Measurements from ENCODE around the gene IRGC. TPM values are rescaled to one million over a fixed set of nuclear protein-coding genes. Genes with fewer than 3 reads are reported as not detected.
A peak's percentile ranks its signal among the peaks of the same experiment; 100 is the strongest.
"Not testable (repeated sequence)": the region's sequence is repeated elsewhere in the genome, so short reads cannot be mapped to it uniquely, and the experiment has no call there.

IRGC gene, protein sequence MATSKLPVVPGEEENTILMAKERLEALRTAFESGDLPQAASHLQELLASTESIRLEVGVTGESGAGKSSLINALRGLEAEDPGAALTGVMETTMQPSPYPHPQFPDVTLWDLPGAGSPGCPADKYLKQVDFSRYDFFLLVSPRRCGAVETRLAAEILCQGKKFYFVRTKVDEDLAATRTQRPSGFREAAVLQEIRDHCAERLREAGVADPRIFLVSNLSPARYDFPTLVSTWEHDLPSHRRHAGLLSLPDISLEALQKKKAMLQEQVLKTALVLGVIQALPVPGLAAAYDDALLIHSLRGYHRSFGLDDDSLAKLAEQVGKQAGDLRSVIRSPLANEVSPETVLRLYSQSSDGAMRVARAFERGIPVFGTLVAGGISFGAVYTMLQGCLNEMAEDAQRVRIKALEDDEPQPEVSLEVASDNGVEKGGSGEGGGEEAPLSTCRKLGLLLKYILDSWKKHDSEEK
- total RNA-seq = not detected

DNA sequence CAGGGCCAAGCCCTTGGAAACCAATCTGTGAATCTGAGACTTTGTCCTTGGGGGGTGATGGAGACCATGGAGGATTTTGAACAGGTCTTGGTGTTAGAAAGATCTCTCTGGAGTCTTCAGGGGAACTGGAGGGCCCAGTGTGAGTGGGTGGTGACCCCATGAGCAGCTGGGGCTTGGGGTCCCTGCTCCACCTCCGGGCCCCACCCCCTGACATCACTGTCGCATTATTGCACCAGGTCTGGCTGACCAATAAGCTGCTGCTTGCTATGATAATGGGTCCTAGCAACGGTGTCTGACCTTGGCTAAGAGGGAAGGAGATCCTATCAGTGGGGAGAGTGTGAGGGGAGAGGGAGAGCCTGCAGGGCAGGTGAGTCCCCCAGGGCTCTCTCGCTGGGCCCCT is at the start of gene IRGC:
IRGC (plus strand) TSS at position 301 of the 400 bp plus-strand sequence. CDS start 2,483 bp downstream, outside the sequence.
- intact Hi-C loops (cut with DNase I) = no loop called here

DNA sequence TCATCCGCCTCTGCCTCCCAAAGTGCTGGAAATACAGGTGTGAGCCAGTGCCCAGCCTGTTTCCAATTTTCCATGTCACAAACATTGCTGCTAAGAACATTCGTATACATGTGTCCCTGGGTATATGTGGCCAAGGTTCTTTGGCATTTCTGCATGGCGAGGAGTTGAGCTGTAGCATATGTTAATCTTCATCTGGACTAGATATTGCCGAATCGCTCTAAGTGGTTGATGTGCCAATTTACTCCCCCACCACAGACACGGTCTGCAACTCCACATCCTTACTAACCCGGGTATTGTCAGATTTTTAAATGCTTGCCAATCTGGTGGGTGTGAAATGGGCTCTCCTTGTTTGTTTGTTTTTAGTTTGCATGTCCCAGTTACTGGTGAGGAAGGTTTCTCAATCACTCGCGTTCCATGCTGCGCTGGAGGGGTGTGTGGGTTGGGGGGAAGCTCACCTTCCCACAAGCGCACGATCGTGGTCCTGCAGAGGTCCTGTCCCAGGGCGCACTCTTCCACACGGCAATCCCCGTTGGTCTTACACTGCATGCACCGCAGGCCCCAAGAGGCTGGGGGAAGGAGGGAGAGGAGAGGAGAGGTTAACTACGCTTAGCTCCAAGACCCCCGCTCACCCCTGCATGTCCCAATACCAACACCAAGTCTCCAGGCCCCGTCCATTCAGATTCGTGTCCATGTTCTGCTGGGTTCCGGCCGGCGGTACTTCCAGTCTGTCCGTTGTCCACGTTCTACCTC is 48.6 kb upstream of the IRGC start:
- peak; percentile 70 for DNase-seq (ENCODE audit: low spot score)
- ATAC-seq = no peak
- intact Hi-C loops (cut with DNase I) = no loop called here

More for the DNA sequence above, at the start of gene IRGC:
- ATAC-seq (no peak), DNase-seq (ENCODE audit: low spot score) (no peak)

- ATAC-seq (no peak), DNase-seq (ENCODE audit: low spot score) (no peak)
- intact Hi-C loops (cut with DNase I) = no loop called here
Observed at GRCh38 chr19:43667876-43668405, 47.9 kb upstream of the IRGC start.

- DNase-seq (ENCODE audit: low spot score) (peak; percentile 100), ATAC-seq (peak; percentile 93)
- intact Hi-C loops (cut with DNase I) = no loop called here
Observed at GRCh38 chr19:43668406-43669109, 47.3 kb upstream of the IRGC start.

DNA sequence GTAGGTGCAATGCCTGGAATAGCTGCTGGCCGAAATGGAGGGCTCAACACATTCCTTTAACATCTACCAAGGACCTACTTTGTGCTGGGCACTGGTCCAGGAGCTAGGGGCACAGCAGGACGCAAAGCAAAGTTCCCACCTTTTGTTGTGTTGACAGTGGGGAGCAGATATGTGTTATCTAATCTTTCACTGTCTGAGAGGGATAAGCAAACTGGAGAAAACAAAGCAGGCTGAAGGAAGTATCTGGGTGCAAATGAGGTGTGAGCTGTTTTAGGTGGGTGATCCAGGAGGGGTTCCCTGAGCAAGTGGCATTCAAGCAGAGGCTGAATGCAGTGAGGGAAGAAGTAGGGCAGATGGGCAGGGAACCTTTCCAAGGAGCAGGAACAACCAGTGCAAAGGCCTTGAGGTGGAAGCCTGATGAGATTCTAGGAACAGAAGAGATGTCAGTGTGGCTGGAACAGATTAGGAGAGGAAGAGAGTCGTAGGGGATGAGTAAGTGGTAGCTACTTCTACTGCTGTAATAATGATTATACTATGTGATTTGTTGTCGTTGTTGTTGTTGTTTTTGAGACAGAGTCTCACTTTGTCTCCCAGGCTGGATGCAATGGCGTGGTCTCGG is 43.7 kb upstream of the IRGC start:
- no peak for DNase-seq (ENCODE audit: low spot score)
- intact Hi-C loops (cut with DNase I) = no loop called here
- no peak for ATAC-seq

DNA sequence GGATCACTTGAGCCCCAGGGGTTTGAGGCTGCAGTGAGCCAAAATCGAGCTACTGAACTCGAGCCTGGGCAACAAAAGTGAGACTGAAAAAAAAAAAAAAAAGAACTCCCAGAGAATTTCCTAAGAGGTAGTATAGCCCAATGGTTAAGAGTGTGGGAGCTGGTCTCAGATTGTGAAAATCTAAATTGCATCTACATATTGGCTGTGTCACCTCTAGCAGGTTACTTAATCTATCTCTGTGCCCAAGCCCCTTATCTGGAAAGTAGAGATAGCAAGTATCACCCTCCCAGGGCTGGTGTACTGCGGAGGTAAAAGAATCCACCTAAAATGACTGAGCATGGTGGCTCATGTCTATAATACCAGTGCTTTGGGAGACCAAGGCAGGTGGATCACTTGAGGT is 42.2 kb upstream of the IRGC start:
- DNase-seq (ENCODE audit: low spot score) = no peak
- intact Hi-C loops (cut with DNase I) = no loop called here
- ATAC-seq = no peak

DNA sequence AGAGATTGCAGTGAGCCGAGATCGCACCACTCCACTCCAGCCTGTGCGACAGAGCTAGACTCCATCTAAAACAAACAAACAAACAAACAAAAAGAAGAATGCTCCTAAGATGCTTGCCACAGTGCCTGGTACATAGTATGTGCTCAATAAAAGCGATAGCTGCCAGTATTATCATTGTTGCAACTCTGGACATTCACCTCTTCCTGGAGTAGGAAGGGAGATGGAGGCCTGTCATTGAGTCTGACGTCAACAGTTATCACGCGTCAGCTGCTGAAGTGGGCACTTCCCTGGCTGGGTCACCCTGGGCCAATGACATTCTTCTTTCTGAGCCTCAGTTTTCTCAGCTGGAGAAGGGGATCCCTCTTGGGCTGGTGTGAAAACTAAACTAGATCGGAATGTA is 41.7 kb upstream of the IRGC start:
- DNase-seq (ENCODE audit: low spot score) (no peak), ATAC-seq (peak; percentile 14)
- intact Hi-C loops (cut with DNase I) = no loop called here

DNA sequence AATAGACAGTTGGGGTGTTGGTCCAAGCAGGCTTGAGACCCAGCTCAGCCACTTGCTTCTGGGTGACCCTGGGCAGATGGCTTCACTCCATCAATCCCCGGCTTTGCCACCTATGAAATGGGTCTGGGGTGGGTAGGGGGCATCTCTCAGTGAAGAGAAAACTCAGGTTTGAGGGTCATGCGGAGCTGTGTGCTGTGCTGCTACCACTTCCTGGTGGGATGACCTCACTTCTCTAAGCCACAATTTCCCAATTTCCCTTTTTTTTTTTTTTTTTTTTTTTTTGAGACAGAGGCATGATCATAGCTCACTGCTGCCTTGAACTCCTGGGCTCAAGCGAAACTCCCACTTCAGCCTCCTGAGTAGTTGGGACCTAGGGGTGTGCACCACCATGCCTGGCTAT is 41.3 kb upstream of the IRGC start:
- DNase-seq (ENCODE audit: low spot score) = no peak
- peak; percentile 19 for ATAC-seq
- intact Hi-C loops (cut with DNase I) = no loop called here

DNA sequence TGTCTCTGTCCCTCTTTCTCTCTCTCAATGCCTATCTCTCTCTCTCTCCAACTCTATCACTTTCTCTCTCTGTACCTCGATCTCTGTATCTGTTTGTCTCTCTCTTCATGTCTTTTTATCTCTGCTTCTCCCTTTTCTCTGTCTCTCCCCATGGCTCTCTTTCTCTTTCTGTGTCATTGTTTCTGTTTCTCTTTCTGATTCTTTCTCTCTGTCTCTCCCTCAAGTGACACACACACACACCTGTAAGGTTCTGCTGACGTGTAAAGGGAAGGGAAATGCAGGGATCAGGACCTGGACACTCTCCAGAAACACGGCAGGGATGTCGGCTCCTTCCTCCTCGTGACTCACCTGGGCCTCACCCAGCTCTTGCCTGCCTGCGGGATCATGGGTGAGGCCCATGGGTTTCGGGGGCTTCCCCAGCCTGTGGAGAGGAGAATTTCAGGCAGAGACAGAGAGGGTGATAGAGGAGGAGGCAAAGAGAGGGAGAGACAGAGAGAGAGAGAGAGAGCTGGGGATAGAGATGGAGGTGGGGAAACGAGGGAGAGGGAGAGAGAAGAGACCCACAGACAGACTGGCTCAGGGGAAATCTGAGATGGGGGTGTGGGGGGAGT is 40.5 kb upstream of the IRGC start:
- intact Hi-C loops (cut with DNase I) = no loop called here
- DNase-seq (ENCODE audit: low spot score) (no peak), ATAC-seq (no peak)

- intact Hi-C loops (cut with DNase I) = no loop called here
- ATAC-seq (no peak), DNase-seq (ENCODE audit: low spot score) (no peak)
Observed at GRCh38 chr19:43675906-43676305, 40.0 kb upstream of the IRGC start.

DNA sequence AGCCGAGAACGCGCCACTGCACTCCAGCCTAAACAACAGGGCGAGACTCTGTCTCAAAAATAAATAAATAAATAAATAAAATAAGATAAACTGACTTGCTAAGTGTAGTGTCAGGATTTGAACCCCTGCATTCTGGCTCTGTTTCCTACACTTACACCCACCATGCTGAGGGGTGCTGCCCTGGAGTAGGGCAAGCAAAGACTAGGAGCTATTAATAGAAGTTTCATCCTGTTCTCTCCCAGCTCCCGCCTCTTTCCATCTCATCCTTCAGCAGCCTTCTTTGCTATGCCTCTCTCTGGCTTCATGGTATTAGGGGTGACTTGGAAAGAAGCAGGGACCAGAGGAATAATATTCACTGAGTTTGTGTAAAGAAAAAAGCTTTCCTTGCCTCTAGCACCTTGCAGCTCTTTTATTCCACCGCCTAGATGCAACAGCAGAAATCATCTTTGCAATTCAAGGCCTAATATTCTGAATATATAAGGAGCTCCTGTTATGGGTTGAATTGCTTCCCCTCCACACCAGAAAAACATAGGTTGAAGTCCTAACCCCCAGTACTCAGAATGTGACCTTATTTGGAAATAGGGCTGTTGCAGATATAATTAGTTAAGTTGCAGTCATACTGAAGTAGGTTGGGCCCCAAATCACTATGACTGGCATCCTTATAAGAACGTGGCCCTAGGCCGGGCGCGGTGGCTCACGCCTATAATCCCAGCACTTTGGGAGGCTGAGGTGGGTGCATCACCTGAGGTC is 37.2 kb upstream of the IRGC start:
- no peak for ATAC-seq
- intact Hi-C loops (cut with DNase I) = no loop called here
- DNase-seq (ENCODE audit: low spot score) = no peak

DNA sequence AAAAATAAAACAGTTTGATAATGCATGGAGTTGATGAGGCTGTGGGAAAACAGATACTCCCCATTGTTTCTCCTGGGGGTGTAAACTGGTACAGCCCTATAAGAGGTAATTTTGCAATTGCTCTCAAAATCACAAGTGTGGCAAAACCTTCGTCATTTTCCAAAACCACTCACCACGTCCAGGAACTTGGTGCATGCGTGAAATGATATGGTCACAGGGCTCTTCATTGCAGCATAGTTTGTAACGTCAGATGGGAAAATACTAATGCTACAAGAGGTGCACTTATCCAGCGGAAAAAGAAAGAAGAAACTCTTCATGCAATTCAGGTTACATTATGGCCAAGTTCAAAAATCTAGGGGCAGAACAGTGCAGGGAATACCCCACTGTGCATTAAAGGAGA is 34.1 kb upstream of the IRGC start:
- intact Hi-C loops (cut with DNase I) = no loop called here
- no peak for DNase-seq (ENCODE audit: low spot score)
- no peak for ATAC-seq

GRCh38 chr19:43682269-43682668 is 33.6 kb upstream of the IRGC start:
- ATAC-seq; intact Hi-C loops (cut with DNase I); DNase-seq (ENCODE audit: low spot score): not testable (repeated sequence)

DNA sequence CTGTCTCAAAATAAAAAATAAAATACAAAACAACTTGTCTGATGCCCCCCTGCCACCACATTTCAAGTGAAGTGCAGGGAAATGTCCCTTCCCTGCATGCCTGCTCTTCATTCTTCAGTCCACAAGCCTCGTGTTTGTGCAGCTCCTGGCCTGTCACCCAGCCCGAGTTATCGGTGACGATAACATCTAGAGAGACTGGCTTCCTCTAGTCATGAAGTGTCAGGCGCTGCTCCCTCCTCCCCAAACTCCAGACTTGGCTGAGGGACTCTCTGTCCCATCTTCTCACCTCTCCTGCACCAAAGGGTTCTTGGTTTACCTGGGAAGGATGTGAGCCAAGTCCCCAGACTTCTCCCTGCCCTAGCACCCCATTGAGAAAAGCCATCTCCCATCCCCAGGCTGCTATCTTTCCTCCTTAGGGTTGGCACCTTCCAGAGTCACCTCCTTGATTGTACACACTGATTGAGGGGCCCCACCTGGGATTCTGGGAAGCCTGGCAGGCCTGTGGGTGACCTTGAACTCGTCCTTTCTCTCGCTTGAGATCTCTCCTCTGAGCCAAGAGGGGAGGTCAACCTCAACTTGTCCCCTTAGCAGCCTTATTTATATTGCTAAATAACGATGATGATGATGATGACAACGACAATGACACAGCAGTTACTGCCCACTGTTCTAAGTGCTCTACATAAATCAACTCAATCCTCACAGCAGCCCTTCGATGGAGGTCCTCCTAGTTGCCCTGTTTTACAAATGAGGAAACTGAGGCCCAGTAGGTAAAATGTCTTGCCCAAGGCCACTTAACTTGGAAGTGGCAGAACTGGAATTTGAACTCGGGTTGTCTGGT is 32.8 kb upstream of the IRGC start:
- ATAC-seq (no peak), DNase-seq (ENCODE audit: low spot score) (no peak)
- intact Hi-C loops (cut with DNase I) = no loop called here

GRCh38 chr19:43683905-43684304 is 32.0 kb upstream of the IRGC start:
- intact Hi-C loops (cut with DNase I) = no loop called here
- DNase-seq (ENCODE audit: low spot score) (no peak), ATAC-seq (no peak)

DNA sequence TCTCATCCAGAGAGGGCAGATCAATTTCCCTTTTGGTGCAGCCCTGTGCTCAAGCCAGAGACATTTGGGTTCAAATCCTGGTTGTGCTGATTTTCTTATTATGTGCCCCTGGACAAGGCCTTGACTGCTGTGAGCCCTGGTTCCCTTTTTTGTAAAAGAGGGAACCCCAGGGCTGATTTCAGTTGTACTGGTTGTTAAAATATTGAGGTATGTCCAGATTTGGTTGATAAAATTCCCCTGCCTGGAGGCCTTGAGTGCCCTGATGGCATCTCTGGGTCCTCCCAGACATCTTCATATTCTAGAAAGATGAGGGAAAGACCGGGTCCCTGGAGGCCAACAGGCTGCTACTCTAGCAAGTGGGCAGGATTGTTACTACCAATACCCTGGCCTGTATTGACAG is 31.6 kb upstream of the IRGC start:
- DNase-seq (ENCODE audit: low spot score) (no peak), ATAC-seq (no peak)
- intact Hi-C loops (cut with DNase I) = no loop called here

- intact Hi-C loops (cut with DNase I) = no loop called here
- DNase-seq (ENCODE audit: low spot score) (no peak), ATAC-seq (no peak)
Observed at GRCh38 chr19:43687660-43687997, 28.2 kb upstream of the IRGC start.

Data from sciatic nerve (tissue), 2 donors.